Measurements from ENCODE around the gene CDH23. TPM values are rescaled to one million over a fixed set of nuclear protein-coding genes. Genes with fewer than 3 reads are reported as not detected.

The CDH23 gene
- total and polyA plus RNA-seq, 2 of the 8 experiments (the other 6 are each of a cell fraction or from before 2014, with no cell fraction given) = 1.9 to 4.9 TPM

GRCh38 chr10:71402005-71402404 lies 5.3 kb downstream of the CDH23 start:
- Histone ChIP-seq H3K36me3 (ENCODE audit: control insufficient read depth in 2 of 4, insufficient read depth in 4 of 4, low read length in 3 of 4) (no peaks in the 10 kb centered on the region), H3K4me1 (replicated peaks in 1 of 4; ENCODE audit: control insufficient read depth in 3 of 4, insufficient read depth in 4 of 4, low read length in 3 of 4) (peaks cover 0 to 18% (median 10%) of the 10 kb centered on the region in 4 experiments; a peak in 6 of 7 replicates), H3K23me2 (ENCODE audit: low read depth, low read length) (peaks cover 11% of the 10 kb centered on the region; the same call in 1 of the 2 replicates), H3K27ac (ENCODE audit: low read depth, low read length) (no peak overlapping the region), H3K27me3 (replicated peaks in 1 of 4; ENCODE audit: control insufficient read depth in 3 of 4, extremely low read depth in 1 of 4, insufficient read depth in 3 of 4, low read length in 3 of 4) (peaks cover 15 to 31% (median 30%) of the 10 kb centered on the region in 4 experiments), H3K4me2 (ENCODE audit: insufficient read depth in 1 of 2, low read depth in 2 of 2, low read length in 2 of 2) (no peak overlapping the region), H3K56ac (replicated peaks; ENCODE audit: insufficient read length, low read depth, low read length) (no peak overlapping the region), H2AK5ac (ENCODE audit: low read depth, low read length) (no peak overlapping the region), H3K4ac (replicated peaks; ENCODE audit: insufficient read length, low read depth, low read length) (no peak overlapping the region), H2BK5ac (ENCODE audit: low read depth, low read length) (no peak overlapping the region), H2AFZ (ENCODE audit: low read length) (no peak overlapping the region), H2BK120ac (replicated peaks; ENCODE audit: low read depth, low read length) (no peak overlapping the region), H3K79me2 (ENCODE audit: control insufficient read depth in 1 of 2, insufficient read depth in 2 of 2, low read length in 2 of 2) (no peaks in the 10 kb centered on the region), H3K18ac (ENCODE audit: extremely low read depth, low read length) (no peak overlapping the region), H3K23ac (ENCODE audit: insufficient read length) (no peak overlapping the region), H3K79me1 (ENCODE audit: low read depth, low read length) (no peaks in the 10 kb centered on the region), H2BK15ac (ENCODE audit: low read length) (no peak overlapping the region), H4K20me1 (replicated peaks in 1 of 2; ENCODE audit: control insufficient read depth in 1 of 2, insufficient read depth in 2 of 2, low read length in 2 of 2) (peaks cover 0 to 15% of the 10 kb centered on the region in 2 experiments), H2BK12ac (ENCODE audit: low read depth, low read length) (no peak overlapping the region), H2BK20ac (ENCODE audit: low read length) (no peak overlapping the region), H4K5ac (ENCODE audit: insufficient read length, low read depth, low read length) (no peak overlapping the region), H3K9ac (replicated peaks in 1 of 4; ENCODE audit: extremely low read depth in 1 of 4, low read depth in 3 of 4, low read length in 3 of 4) (no peak overlapping the region), H4K91ac (replicated peaks; ENCODE audit: insufficient read length, low read length) (no peak overlapping the region), H3K4me3 (ENCODE audit: extremely low read depth in 1 of 4, insufficient read depth in 2 of 4, low read depth in 3 of 4, low read length in 4 of 4) (no peak overlapping the region), H3K14ac (ENCODE audit: insufficient read length) (no peak overlapping the region), H4K8ac (ENCODE audit: extremely low read depth, insufficient read depth, low read length) (no peak overlapping the region), H3K9me3 (ENCODE audit: insufficient read depth in 2 of 2, low read depth in 1 of 2, low read length in 1 of 2) (no peaks in the 10 kb centered on the region)
- WGBS, 2 experiments (ENCODE audit: extremely low coverage in 1 of 2, insufficient coverage in 1 of 2, insufficient read length in 1 of 2, insufficient replicate concordance in 2 of 2, low coverage in 1 of 2, low lambda C conversion rate in 2 of 2, missing lambda C conversion rate in 1 of 2) = 92% methylated on average over 7 of the region's 7 CpGs; no CpG with 5 or more reads in 1 of the 2 experiments
- no peak for DNase-seq (ENCODE audit: low read depth in 1 of 2, low spot score in 2 of 2)
- TF ChIP-seq HDAC2 (IDR thresholded peaks at IDR 0.05; ENCODE audit: borderline replicate concordance in 1 of 2, low read depth in 2 of 2, low read length in 2 of 2) (no peak), ZNF274 (IDR thresholded peaks at IDR 0.05; ENCODE audit: borderline replicate concordance, extremely low read depth, low read length) (no peak), TCF12 (IDR thresholded peaks at IDR 0.05; ENCODE audit: low read depth, low read length) (no peak), SAP30 (IDR thresholded peaks at IDR 0.05; ENCODE audit: insufficient read depth, insufficient replicate concordance, low read length) (no peak)
- no peak for FAIRE-seq
- ChIA-PET CTCF (ENCODE audit: partially characterized antibody) (interaction anchor here (1.4 to 3.0 kb wide), 4 partner anchors 28 to 167 kb away, joined by 3 to 12 read pairs (median 4); partner anchors contain the start of gene SLC29A3), POLR2A (ENCODE audit: partially characterized antibody) (no interaction called here)
